HG03097 (cell line): ENCODE results near the gene RPUSD1.

ENCODE experiments used
- ATAC-seq: cut with Tn5 transposase; IDR thresholded peaks from one replicate; pipeline ENCODE4 v1.9.1; 2021; ENCODE audit not compliant: unreplicated experiment, low FRiP score

Gene RPUSD1

GRCh38 chr16:819336-820043 lies 31.3 kb upstream of the RPUSD1 start:
- no peak for ATAC-seq

DNA sequence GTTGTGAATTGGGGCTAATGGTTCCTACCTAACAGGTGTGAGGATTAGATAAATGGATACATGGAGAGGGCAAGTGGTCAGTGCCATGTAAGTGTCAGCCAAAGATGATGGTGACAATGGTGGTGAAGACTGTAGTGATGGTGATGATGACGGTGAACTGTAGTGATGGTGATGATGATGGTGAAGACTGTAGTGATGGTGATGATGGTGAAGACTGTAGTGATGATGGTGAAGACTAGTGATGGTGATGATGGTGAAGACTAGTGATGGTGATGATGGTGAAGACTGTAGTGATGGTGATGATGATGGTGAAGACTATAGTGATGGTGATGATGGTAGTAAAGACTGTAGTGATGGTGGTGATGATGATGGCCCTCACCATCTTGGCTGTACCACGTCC lies 30.4 kb upstream of the RPUSD1 start:
- no peak for ATAC-seq

DNA sequence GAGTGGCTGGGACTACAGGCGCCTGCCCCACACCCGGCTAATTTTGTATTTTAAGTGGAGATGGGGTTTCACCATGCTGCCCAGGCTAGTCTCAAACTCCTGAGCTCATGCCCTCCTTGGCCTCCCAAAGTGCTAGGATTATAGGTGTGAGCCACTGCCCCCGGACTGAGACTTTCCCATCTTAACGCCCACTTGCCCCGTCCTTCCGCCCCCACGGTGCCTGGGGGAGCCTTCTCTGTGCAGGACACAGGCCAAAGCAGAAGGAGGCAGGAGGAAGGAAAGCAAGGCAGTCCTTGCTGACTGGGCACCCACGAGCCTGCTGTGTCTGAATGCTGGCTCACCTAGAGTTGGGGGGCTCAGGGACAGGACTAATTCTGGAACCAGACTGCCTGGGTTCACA lies 30.0 kb upstream of the RPUSD1 start:
- no peak for ATAC-seq

GRCh38 chr16:817001-817906 lies 29.1 kb upstream of the RPUSD1 start:
- ATAC-seq = no peak

GRCh38 chr16:815861-816260 lies 27.7 kb upstream of the RPUSD1 start:
- ATAC-seq = no peak

DNA sequence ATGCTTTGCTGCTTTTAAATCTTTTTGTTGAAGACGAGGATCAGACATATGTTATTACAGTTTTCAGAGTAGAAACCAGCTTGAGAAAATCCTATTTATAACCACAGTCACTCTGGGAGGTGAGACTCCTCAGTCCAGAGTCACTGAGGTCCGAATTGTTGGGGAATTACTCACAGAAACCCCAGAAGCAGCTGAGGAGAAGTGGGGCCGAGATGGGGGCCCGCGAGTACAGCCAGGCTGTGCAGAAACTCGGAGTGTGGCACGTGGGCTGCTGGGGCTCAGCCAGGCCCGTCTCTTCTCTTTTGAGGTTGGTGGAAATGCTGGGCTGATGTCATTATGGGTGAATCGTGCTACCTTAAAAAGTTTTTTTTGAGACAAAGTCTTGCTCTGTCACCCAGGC lies 26.8 kb upstream of the RPUSD1 start:
- no peak for ATAC-seq

DNA sequence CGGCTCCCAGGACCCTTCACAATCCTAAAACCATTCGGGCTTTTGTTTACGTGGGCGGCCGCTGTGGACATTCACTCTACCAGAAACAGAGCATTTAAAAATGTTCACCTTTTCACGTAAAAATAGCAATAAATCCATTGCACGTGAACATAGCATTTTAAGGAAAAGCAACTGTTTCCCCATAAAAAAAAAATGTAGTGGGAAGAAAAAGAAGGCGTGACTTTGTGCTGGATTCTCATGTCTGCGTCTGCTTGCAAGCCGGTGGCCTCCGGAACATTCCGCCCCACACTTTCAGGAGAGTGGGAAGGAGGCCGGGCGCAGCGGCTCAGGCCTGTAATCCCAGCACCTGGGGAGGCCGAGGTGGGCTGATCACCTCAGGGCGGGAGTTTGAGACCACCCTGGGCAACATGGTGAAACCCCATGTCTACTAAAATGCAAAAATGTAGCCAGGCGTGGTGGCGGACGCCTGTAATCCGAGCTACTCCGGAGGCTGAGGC lies 25.8 kb upstream of the RPUSD1 start:
- no peak for ATAC-seq

DNA sequence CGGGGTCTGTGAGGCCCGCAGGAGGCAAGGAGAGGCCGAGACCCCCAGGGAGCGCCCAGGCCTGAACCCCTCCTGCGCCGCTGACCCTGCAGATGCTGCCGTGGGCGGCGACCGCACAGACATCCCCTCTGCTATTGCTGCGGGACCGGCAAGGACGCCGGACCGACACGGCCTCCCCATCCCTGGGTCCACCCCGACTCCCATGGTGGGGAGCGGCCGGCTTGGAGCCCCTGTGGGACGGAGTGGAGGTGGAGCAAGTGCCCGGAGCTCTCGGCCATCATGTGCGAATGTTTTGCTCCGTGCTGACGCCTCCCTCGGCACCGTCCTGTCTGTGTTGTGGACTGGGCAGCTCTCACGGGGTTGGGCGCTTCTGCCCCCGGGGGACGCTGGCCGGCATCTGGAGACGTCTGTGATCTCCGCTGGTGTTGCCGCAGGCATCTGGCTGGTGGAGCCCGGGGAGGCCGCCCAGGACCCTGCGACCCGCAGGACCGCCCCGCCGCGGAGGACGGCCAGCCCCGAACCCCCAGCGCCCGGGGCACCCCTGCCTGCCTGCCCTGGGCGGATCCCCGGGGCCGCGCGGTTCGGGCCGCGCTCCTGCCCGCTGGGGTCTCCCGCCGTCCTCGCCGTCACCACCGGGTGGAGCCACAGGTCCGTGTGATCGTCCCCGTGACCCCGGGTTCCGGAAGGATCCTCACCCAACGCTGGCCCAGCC lies 25.2 kb upstream of the RPUSD1 start:
- no peak for ATAC-seq

DNA sequence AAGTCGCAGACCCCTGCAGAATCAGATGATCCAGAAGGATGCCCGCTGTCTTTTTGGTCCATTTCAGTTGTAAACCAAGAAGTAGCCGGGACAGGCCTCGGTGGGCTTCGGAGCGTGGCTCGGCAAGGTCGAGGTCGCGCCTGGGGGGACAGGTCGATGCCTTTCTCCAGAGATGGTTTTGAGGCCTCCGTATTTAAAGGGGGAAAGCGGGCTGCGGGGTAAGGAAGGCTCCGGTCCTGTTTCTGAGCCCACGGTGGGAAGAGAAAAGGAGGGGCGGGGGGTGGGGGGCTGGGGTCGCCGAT lies 19.9 kb upstream of the RPUSD1 start:
- no peak for ATAC-seq

DNA sequence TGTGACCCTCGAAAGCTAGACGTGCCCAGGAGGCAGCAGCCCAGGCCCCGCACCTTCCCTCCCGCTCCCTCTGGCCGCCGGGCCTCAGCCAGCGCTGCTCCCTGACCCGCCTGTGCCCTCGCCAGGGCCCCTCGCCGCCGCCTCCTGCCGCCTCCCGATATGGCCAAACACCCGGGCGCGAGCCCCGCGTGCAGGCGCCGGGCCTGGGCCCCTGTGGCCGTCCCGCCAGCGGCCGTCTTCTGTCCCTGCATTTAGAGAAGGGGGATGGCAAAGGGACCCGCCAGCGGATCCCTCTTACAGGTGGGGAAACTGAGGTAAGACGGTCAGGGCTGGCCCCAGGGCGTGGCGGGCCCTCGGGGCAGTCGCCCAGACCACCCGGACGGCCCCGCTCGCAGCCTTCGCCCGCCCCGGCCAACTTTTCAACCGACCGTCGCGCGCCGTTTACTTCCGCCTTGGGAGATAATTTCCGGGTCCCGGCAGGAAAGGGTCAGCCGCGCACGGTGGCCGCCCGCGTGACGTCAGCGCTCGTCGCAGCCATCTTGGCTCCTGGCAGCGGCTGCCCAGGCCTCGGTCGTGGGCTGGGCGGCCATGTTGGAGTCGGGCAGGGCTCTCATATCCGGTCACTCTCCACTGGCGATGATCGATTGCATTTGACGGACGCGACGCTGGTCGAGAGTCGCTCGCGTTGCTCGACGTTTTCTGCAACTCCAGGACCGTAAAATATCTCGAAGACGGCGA lies 19.3 kb upstream of the RPUSD1 start:
- peak; percentile 86 for ATAC-seq

- ATAC-seq = no peak
Measured at GRCh38 chr16:805474-805873, 17.3 kb upstream of the RPUSD1 start.

GRCh38 chr16:804193-805048 lies 16.2 kb upstream of the RPUSD1 start:
- no peak for ATAC-seq

DNA sequence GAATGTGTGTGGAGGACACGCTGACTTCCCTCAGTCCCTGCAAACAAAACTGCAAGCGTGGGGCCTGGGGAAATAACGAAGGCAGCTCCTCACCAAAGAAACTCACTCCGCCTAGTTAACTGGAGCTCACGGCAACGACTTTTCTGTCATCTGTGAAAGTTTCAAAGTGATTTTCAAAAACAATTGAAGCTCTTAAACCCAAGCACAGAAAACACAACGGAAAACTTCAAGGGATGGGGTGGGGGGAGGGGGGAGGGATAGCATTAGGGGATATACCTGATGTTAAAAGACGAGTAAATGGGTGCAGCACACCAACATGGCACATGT lies 15.5 kb upstream of the RPUSD1 start:
- ATAC-seq = no peak

GRCh38 chr16:802914-803753 lies 15.0 kb upstream of the RPUSD1 start:
- ATAC-seq = no peak

- no peak for ATAC-seq
Measured at GRCh38 chr16:802461-802860, 14.3 kb upstream of the RPUSD1 start.

- no peak for ATAC-seq
Measured at GRCh38 chr16:801584-802363, 13.6 kb upstream of the RPUSD1 start.

DNA sequence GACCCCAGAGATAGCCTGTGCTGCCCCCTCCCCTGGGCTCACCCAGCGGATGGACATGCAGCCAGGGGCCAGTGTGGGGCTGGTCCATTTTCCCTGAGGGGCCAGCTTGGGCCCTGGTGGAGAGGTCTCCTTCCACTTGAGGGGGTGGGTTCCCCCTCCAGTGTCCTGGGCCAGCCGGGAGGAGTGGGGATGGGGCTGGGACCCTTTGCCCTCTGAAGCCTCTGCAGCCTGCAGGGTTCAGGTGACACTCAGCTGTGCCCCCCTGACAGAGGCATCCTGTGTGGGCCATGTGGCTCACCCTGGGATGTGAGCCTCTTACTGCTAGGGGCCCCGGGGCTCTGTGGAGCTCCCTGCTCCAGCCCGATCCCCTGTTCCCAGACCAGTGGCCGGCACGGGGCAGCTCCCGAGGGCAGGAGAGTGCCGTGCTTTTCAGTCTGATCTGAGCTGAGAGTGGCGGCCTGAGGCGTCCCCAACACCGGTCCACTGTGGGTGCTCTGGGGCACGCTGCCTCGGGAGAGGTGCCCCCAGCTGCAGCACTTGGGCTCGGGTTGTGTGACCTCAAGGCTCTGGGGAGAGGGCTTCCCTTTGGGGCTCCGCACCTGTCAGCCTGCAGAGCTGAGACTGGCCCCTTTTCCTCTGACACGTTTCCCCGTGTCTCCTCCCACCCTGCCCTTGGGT lies 12.8 kb upstream of the RPUSD1 start:
- ATAC-seq = no peak
